Nephron progenitor cell (in vitro differentiated cells): ENCODE results near the gene ACKR2.
A peak's percentile ranks its signal among the peaks of the same experiment; 100 is the strongest.

Experiments used
- DNase-seq: peaks from one replicate; pipeline ENCODE4 v3.0.0; 2021
- H3K27ac Mint-ChIP-seq: 2 replicates; pipeline ENCODE4 v1.8.0; 2021; ENCODE audit warnings: mild to moderate bottlenecking, moderate library complexity, mixed read lengths
- H3K27me3 Mint-ChIP-seq: 2 replicates; pipeline ENCODE4 v1.8.0; 2021; ENCODE audit warnings: mild to moderate bottlenecking, low read depth, mixed read lengths; ENCODE audit not compliant: poor library complexity
- H3K36me3 Mint-ChIP-seq: 2 replicates; pipeline ENCODE4 v1.8.0; 2021; ENCODE audit warnings: low read depth, mixed read lengths
- H3K4me1 Mint-ChIP-seq: 2 replicates; pipeline ENCODE4 v1.8.0; 2021; ENCODE audit warnings: mixed read lengths
- H3K4me3 Mint-ChIP-seq: 2 replicates; pipeline ENCODE4 v1.8.0; 2021; ENCODE audit warnings: mild to moderate bottlenecking, moderate library complexity, mixed read lengths
- H3K9me3 Mint-ChIP-seq: 2 replicates; pipeline ENCODE4 v1.8.0; 2021; ENCODE audit warnings: mild to moderate bottlenecking, moderate library complexity, mixed read lengths
- TF ChIP-seq, protein P1 (sequence below): fragments of 200-600 bp; sonication (generic); IDR thresholded peaks from 2 replicates; pipeline ENCODE4 v1.5.0; 2021; ENCODE audit warnings: antibody characterized with exemption

Gene ACKR2

GRCh38 chr3:42847731-42848130 lies 38.5 kb downstream of the ACKR2 start:
- no peak overlapping the region for H3K27ac Mint-ChIP-seq
- peaks cover 28% of the 10 kb centered on the region for H3K4me1 Mint-ChIP-seq
- no peak overlapping the region for H3K4me3 Mint-ChIP-seq
- H3K9me3 Mint-ChIP-seq, result no peaks in the 10 kb centered on the region
- peaks cover 21% of the 10 kb centered on the region for H3K27me3 Mint-ChIP-seq
- TF ChIP-seq, protein P1, sequence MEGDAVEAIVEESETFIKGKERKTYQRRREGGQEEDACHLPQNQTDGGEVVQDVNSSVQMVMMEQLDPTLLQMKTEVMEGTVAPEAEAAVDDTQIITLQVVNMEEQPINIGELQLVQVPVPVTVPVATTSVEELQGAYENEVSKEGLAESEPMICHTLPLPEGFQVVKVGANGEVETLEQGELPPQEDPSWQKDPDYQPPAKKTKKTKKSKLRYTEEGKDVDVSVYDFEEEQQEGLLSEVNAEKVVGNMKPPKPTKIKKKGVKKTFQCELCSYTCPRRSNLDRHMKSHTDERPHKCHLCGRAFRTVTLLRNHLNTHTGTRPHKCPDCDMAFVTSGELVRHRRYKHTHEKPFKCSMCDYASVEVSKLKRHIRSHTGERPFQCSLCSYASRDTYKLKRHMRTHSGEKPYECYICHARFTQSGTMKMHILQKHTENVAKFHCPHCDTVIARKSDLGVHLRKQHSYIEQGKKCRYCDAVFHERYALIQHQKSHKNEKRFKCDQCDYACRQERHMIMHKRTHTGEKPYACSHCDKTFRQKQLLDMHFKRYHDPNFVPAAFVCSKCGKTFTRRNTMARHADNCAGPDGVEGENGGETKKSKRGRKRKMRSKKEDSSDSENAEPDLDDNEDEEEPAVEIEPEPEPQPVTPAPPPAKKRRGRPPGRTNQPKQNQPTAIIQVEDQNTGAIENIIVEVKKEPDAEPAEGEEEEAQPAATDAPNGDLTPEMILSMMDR, result no peak
- no peaks in the 10 kb centered on the region for H3K36me3 Mint-ChIP-seq
- DNase-seq, result no peak

- no peak overlapping the region for H3K4me3 Mint-ChIP-seq
Observed at GRCh38 chr3:42849017-42849416, 39.8 kb downstream of the ACKR2 start.

GRCh38 chr3:42850263-42850662 lies 41.0 kb downstream of the ACKR2 start:
- no peak for DNase-seq
- Mint-ChIP-seq H3K9me3 (no peaks in the 10 kb centered on the region), H3K4me3 (no peak overlapping the region), H3K27ac (no peak overlapping the region), H3K4me1 (peaks cover 48% of the 10 kb centered on the region), H3K27me3 (peaks cover 17% of the 10 kb centered on the region), H3K36me3 (no peaks in the 10 kb centered on the region)
- TF ChIP-seq, protein P1, result no peak

More at GRCh38 chr3:42849017-42849416, 39.8 kb downstream of the ACKR2 start:
- no peaks in the 10 kb centered on the region for H3K36me3 Mint-ChIP-seq
- peaks cover 40% of the 10 kb centered on the region for H3K4me1 Mint-ChIP-seq
- peaks cover 19% of the 10 kb centered on the region for H3K27me3 Mint-ChIP-seq
- TF ChIP-seq, protein P1, result no peak
- no peak overlapping the region for H3K27ac Mint-ChIP-seq
- DNase-seq, result no peak
- no peaks in the 10 kb centered on the region for H3K9me3 Mint-ChIP-seq

- no peak for DNase-seq
- Mint-ChIP-seq H3K27me3 (peaks cover 21% of the 10 kb centered on the region), H3K27ac (no peak overlapping the region), H3K4me1 (peaks cover 53% of the 10 kb centered on the region), H3K36me3 (no peaks in the 10 kb centered on the region), H3K4me3 (no peak overlapping the region), H3K9me3 (no peaks in the 10 kb centered on the region)
- TF ChIP-seq, protein P1, result no peak
Observed at GRCh38 chr3:42851228-42851834, 42.1 kb downstream of the ACKR2 start.

- Mint-ChIP-seq H3K36me3 (no peaks in the 10 kb centered on the region), H3K4me1 (peaks cover 42% of the 10 kb centered on the region), H3K4me3 (no peak overlapping the region), H3K27me3 (peaks cover 21% of the 10 kb centered on the region), H3K27ac (peak overlapping the region; percentile 68), H3K9me3 (peaks cover 4% of the 10 kb centered on the region)
- DNase-seq, result no peak
- TF ChIP-seq, protein P1, result no peak
Observed at GRCh38 chr3:42852441-42852840, 43.2 kb downstream of the ACKR2 start.

- DNase-seq, result no peak
- Mint-ChIP-seq H3K4me1 (peaks cover 37% of the 10 kb centered on the region), H3K36me3 (no peaks in the 10 kb centered on the region), H3K27ac (peak overlapping the region; percentile 68), H3K4me3 (no peak overlapping the region), H3K9me3 (peaks cover 4% of the 10 kb centered on the region), H3K27me3 (peaks cover 18% of the 10 kb centered on the region)
- TF ChIP-seq, protein P1, result no peak
Observed at GRCh38 chr3:42853056-42853455, 43.8 kb downstream of the ACKR2 start.
